RPMI8226 (cell line): ENCODE results near the gene LIMS1.

Source experiments
- DNase-seq: peaks from one replicate; pipeline ENCODE4 v3.0.0-alpha.2; 2015

The LIMS1 gene

GRCh38 chr2:108616318-108616717, 82.0 kb downstream of the LIMS1 start:
- DNase-seq: no peak

- no peak for DNase-seq
Measured at GRCh38 chr2:108616751-108617161, 82.5 kb downstream of the LIMS1 start.

- DNase-seq: no peak
Measured at GRCh38 chr2:108617617-108618016, 83.3 kb downstream of the LIMS1 start.

- DNase-seq: no peak
Measured at GRCh38 chr2:108619925-108620620, 85.8 kb downstream of the LIMS1 start.

GRCh38 chr2:108620656-108621055, 86.4 kb downstream of the LIMS1 start:
- no peak for DNase-seq

GRCh38 chr2:108621087-108621559, 86.9 kb downstream of the LIMS1 start:
- peak; percentile 89 for DNase-seq

GRCh38 chr2:108621687-108622681, 87.7 kb downstream of the LIMS1 start:
- DNase-seq: no peak

GRCh38 chr2:108623616-108624015, 89.3 kb downstream of the LIMS1 start:
- no peak for DNase-seq

- no peak for DNase-seq
Measured at GRCh38 chr2:108625186-108625827, 91.0 kb downstream of the LIMS1 start.

GRCh38 chr2:108625828-108626195, 91.5 kb downstream of the LIMS1 start:
- no peak for DNase-seq

GRCh38 chr2:108626995-108627394, 92.7 kb downstream of the LIMS1 start:
- DNase-seq: no peak

GRCh38 chr2:108627911-108628567, 93.8 kb downstream of the LIMS1 start:
- DNase-seq: no peak

GRCh38 chr2:108628936-108629335, 94.7 kb downstream of the LIMS1 start:
- DNase-seq: no peak

GRCh38 chr2:108629417-108629816, 95.1 kb downstream of the LIMS1 start:
- DNase-seq: no peak

GRCh38 chr2:108630567-108631405, 96.5 kb downstream of the LIMS1 start:
- no peak for DNase-seq

GRCh38 chr2:108632332-108633160, 98.3 kb downstream of the LIMS1 start:
- no peak for DNase-seq

- DNase-seq: no peak
Measured at GRCh38 chr2:108633409-108633808, 99.1 kb downstream of the LIMS1 start.

- DNase-seq: no peak
Measured at GRCh38 chr2:108634011-108634410, 99.7 kb downstream of the LIMS1 start.

- no peak for DNase-seq
Measured at GRCh38 chr2:108634576-108635160, 100.4 kb downstream of the LIMS1 start.

GRCh38 chr2:108635630-108636354, 101.5 kb downstream of the LIMS1 start:
- no peak for DNase-seq
